Measurements from ENCODE around the gene FUCA2.

FUCA2 gene

GRCh38 chr6:143510991-143511891 lies at the start of gene FUCA2:
Gene FUCA2 (minus strand): TSS chr6:143511720. CDS start chr6:143511634, 86 bp downstream.
- no peak for DNase-seq

GRCh38 chr6:143561105-143561704 lies 49.7 kb upstream of the FUCA2 start:
- no peak for DNase-seq

- no peak for DNase-seq
Observed at GRCh38 chr6:143559051-143559660, 47.6 kb upstream of the FUCA2 start.

GRCh38 chr6:143556529-143556928 lies 45.0 kb upstream of the FUCA2 start:
- DNase-seq = no peak

GRCh38 chr6:143555582-143555981 lies 44.1 kb upstream of the FUCA2 start:
- no peak for DNase-seq

GRCh38 chr6:143555071-143555492 lies 43.6 kb upstream of the FUCA2 start:
- no peak for DNase-seq

- DNase-seq = no peak
Observed at GRCh38 chr6:143553337-143553736, 41.8 kb upstream of the FUCA2 start.

- DNase-seq = no peak
Observed at GRCh38 chr6:143549949-143550268, 38.4 kb upstream of the FUCA2 start.

GRCh38 chr6:143549221-143549948 lies 37.9 kb upstream of the FUCA2 start:
- DNase-seq = no peak

- no peak for DNase-seq
Observed at GRCh38 chr6:143546599-143546998, 35.1 kb upstream of the FUCA2 start.

GRCh38 chr6:143545976-143546547 lies 34.5 kb upstream of the FUCA2 start:
- no peak for DNase-seq

GRCh38 chr6:143545165-143545564 lies 33.6 kb upstream of the FUCA2 start:
- no peak for DNase-seq

- DNase-seq = no peak
Observed at GRCh38 chr6:143544011-143544696, 32.6 kb upstream of the FUCA2 start.

GRCh38 chr6:143543435-143543834 lies 31.9 kb upstream of the FUCA2 start:
- DNase-seq = no peak

- no peak for DNase-seq
Observed at GRCh38 chr6:143542888-143543287, 31.4 kb upstream of the FUCA2 start.

- no peak for DNase-seq
Observed at GRCh38 chr6:143540192-143540591, 28.7 kb upstream of the FUCA2 start.

- DNase-seq = no peak
Observed at GRCh38 chr6:143539734-143540133, 28.2 kb upstream of the FUCA2 start.

GRCh38 chr6:143539106-143539505 lies 27.6 kb upstream of the FUCA2 start:
- no peak for DNase-seq

GRCh38 chr6:143538374-143538773 lies 26.9 kb upstream of the FUCA2 start:
- DNase-seq = no peak

GRCh38 chr6:143536866-143537691 lies 25.6 kb upstream of the FUCA2 start:
- no peak for DNase-seq

- DNase-seq = no peak
Observed at GRCh38 chr6:143536461-143536865, 24.9 kb upstream of the FUCA2 start.
